ENCODE results near the gene ABCA2. TPM values are rescaled to one million over a fixed set of nuclear protein-coding genes. Genes with fewer than 3 reads are reported as not detected.
A peak's percentile ranks its signal among the peaks of the same experiment; 100 is the strongest.

ABCA2 gene
- total RNA-seq, 2 donors from 2014 or later: 28.7 to 29.6 TPM

- Histone ChIP-seq H3K9me3 (no peaks in the 10 kb centered on the region), H3K4me1 (no peaks in the 10 kb centered on the region), H3K36me3 (replicated peaks in 1 of 2; ENCODE audit: insufficient read depth in 1 of 2, low read depth in 2 of 2) (peaks cover 0 to 3% of the 10 kb centered on the region in 2 donors), H3K4me3 (no peak overlapping the region), H3K27me3 (no peaks in the 10 kb centered on the region), H3K27ac (no peak overlapping the region)
- no peak for ATAC-seq
- WGBS, 2 donors: 94 to 96% methylated on average over 5 to 9 of the region's 18 CpGs
- intact Hi-C loops (cut with DNase I): no loop called here
- no peak for DNase-seq
- TF ChIP-seq, protein P1, sequence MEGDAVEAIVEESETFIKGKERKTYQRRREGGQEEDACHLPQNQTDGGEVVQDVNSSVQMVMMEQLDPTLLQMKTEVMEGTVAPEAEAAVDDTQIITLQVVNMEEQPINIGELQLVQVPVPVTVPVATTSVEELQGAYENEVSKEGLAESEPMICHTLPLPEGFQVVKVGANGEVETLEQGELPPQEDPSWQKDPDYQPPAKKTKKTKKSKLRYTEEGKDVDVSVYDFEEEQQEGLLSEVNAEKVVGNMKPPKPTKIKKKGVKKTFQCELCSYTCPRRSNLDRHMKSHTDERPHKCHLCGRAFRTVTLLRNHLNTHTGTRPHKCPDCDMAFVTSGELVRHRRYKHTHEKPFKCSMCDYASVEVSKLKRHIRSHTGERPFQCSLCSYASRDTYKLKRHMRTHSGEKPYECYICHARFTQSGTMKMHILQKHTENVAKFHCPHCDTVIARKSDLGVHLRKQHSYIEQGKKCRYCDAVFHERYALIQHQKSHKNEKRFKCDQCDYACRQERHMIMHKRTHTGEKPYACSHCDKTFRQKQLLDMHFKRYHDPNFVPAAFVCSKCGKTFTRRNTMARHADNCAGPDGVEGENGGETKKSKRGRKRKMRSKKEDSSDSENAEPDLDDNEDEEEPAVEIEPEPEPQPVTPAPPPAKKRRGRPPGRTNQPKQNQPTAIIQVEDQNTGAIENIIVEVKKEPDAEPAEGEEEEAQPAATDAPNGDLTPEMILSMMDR (IDR thresholded peaks at IDR 0.05): no peak
- TF ChIP-seq POLR2A (IDR thresholded peaks at IDR 0.05): no peak
These were observed 18.8 kb downstream of the ABCA2 start for GRCh38 chr9:137009217-137009616.

DNA sequence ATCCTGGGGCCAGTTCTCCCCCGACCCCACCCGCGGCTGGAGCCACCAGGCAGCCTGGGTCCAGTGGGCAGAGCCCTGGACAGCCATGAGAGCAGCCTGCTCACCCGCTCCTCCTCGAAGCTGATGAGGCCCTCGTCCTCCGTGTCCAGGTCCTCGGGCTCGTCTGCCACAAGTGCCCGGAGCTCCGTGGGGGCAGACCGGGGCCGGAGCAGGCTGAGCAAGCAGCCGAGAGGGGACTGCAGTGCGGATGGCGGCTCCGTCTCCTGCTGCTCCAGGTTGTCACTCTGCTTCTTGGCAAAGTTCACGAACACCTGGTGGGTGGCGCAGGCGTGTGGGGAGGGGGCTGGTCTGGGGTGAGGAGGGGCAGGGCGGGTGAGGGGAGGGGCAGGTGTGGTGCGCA lies 19.7 kb downstream of the ABCA2 start:
- intact Hi-C loops (cut with DNase I): no loop called here
- Histone ChIP-seq H3K36me3 (replicated peaks in 1 of 2; ENCODE audit: insufficient read depth in 1 of 2, low read depth in 2 of 2) (peaks cover 0 to 3% of the 10 kb centered on the region in 2 donors), H3K27ac (no peak overlapping the region), H3K9me3 (no peaks in the 10 kb centered on the region), H3K4me1 (no peaks in the 10 kb centered on the region), H3K27me3 (no peaks in the 10 kb centered on the region), H3K4me3 (no peak overlapping the region)
- DNase-seq (no peak), ATAC-seq (no peak)
- WGBS, 2 donors: 81 to 89% methylated on average over 3 to 19 of the region's 22 CpGs
- no peak for TF ChIP-seq POLR2A (IDR thresholded peaks at IDR 0.05)
- TF ChIP-seq, protein P1 (IDR thresholded peaks at IDR 0.05): no peak

- 91 to 95% methylated on average over 6 to 12 of the region's 13 CpGs for WGBS, 2 donors
- H3K27me3 ChIP-seq: no peaks in the 10 kb centered on the region
- no peaks in the 10 kb centered on the region for H3K4me1 ChIP-seq
- H3K27ac ChIP-seq: no peak overlapping the region
- DNase-seq: no peak
- no peak overlapping the region for H3K4me3 ChIP-seq
- TF ChIP-seq, protein P1 (IDR thresholded peaks at IDR 0.05): no peak
- TF ChIP-seq POLR2A (IDR thresholded peaks at IDR 0.05): no peak
- peaks cover 0 to 3% of the 10 kb centered on the region in 2 donors for H3K36me3 ChIP-seq (replicated peaks in 1 of 2; ENCODE audit: insufficient read depth in 1 of 2, low read depth in 2 of 2)
- intact Hi-C loops (cut with DNase I): no loop called here
- ATAC-seq: no peak
- no peaks in the 10 kb centered on the region for H3K9me3 ChIP-seq
These were observed 20.2 kb downstream of the ABCA2 start for GRCh38 chr9:137007816-137008270.

DNA sequence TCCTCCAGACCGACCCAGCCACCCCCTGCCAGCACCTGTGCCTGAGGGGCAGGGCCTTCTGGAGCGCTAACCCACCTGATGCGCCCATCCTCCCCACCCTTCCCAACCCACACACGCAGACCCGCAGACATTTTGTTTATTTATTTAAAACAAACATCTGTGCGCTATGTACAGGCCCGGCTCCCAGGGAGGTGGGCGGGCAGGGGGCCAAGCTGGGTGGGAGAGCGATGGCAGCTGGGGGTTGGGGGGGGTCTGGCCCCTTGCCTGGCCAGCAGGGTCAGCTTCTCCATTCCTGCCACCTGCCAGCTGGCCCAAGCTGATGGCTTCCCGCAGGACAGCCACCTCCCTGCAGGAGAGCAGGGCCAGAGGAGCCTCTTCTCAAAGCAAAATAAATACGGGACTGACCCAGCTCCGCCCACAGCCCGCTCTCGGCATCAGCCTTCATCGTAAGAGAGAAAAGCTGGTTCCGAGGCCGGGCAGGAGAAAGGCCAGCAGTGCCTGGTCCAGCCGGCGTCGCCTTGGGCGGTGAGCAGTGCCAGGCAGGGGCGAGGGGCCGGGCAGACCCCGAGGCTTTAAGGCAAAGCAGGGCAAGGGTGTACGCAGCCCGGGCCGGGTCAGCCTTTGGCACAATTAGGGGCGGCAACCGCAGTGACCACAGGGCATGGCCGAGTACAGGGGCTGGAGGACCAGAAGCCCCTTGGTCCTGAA lies 20.8 kb downstream of the ABCA2 start:
- peak in 3 of 4 donors; percentile 36 to 52 (median 42) for DNase-seq
- peak; percentile 13 for ATAC-seq

More for the DNA sequence above, 20.8 kb downstream of the ABCA2 start:
- intact Hi-C loops (cut with DNase I): no loop called here
- Histone ChIP-seq H3K27ac (no peak overlapping the region), H3K36me3 (replicated peaks in 1 of 2; ENCODE audit: insufficient read depth in 1 of 2, low read depth in 2 of 2) (peaks cover 0 to 3% of the 10 kb centered on the region in 2 donors), H3K4me1 (no peaks in the 10 kb centered on the region), H3K4me3 (no peak overlapping the region), H3K27me3 (no peaks in the 10 kb centered on the region), H3K9me3 (no peaks in the 10 kb centered on the region)
- WGBS, 2 donors: 75 to 84% methylated on average over 20 to 30 of the region's 30 CpGs
- no peak for TF ChIP-seq POLR2A (IDR thresholded peaks at IDR 0.05)
- TF ChIP-seq, protein P1 (IDR thresholded peaks at IDR 0.05): no peak
